ENCODE data around the gene STRADB.
A peak's percentile ranks its signal among the peaks of the same experiment; 100 is the strongest.
"Not testable (repeated sequence)": the region's sequence is repeated elsewhere in the genome, so short reads cannot be mapped to it uniquely, and the experiment has no call there.

STRADB gene

DNA sequence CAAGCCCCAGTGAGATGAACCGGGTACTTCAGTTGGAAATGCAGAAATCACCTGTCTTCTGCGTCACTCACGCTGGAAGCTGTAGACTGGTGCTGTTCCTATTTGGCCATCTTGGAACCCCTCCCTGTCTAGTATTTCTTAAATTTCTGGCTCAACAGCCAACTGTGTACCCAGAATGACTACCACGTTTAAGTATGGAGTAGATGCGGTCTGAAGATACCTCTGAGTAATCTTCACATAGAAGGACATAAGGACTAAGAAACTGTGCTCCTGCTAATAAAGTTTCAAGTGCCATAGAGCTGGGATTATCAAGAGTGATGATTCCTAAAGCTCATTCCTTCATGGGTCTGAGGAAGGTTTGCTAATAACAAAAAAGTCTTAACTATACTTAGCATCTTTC, 20.7 kb upstream of the STRADB start:
- no peak for DNase-seq (ENCODE audit: low spot score)

DNA sequence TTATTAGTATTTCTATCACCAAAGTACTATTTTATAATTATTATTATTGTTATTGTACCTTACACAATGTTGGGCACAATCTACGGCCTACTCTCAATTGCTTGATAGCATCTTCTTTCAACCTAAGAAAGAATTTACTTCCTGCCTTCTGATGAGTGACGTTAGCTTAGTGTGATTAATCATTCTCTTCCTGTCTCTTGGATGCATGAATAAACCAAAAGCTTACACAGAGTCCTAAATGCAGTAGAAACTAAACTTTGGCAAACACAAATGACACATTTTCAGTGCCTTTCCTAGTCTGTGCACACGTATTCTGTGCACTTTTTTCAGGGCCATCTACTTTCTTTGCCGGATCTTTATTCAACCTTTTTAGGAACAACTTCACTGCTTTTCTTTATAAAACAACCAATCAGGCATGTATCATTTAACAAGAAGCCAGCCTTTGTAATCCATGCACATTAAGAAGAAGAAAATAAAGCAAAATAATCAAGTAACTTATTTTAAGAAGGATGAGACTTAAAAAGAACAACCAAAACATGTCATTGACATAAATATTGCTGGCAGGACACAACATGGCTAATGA, 19.4 kb upstream of the STRADB start:
- DNase-seq (ENCODE audit: low spot score) = no peak

DNA sequence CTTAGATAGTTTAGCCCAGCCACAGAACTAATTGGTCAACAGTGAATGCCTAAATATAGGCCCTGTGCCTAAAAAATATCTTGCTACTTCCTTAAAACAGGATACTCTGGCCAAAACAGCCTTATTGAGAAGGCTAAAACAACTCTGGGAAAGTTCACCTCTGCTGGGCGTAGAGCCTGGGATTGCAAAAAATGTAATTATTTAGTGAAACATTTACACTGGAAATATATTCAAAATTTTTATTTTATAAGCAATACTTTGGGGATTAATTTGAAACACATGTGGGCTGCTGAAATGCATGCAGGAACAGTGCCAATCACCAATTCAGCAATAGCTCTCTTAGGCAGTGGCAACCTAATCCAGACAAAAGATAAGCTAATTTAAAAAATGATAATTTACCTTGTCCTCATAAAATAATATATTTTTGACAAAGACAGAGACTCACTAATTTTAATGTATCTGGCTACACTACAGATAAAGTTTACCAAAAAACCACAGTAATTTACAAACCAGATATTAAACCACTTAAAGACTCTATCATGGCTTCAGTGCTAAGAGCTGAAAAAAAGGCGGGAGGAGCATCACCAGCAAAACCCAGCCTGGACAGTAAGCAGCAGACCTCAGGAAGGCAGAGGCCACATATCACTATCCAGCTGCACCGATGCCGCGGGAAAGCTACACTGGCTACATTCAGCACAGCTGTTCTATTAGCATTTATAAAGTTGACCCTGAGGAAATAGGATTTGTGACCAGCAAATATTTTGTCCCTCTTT, 18.7 kb upstream of the STRADB start:
- DNase-seq (ENCODE audit: low spot score) = no peak

DNA sequence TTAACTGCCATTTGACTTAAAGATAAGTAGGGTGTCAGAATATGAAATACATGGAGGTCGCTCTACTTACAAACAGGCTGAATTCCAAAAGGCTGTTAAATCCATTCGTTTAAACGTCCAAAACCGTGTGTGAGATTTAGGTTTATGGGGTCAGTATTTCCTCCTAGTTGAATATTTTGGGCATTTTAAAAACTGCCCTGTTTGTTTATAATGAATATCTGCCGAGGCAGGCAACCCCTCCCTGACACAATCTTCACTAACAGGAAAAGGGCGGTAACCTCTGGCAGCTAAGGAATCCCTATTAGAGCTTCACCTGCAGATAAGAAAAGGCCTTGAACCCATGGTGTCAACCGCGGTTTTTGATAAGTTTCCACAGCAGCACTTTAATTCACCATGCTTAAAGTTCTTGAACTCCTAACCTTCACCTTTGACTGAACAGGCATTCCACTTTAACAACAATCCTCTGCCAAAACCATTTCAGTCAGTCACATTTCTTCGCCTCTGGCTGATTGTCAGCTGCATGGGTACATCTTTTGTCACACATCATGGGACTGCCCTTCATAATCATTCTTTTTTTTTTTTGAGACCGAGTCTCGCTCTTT, 18.0 kb upstream of the STRADB start:
- no peak for DNase-seq (ENCODE audit: low spot score)

DNA sequence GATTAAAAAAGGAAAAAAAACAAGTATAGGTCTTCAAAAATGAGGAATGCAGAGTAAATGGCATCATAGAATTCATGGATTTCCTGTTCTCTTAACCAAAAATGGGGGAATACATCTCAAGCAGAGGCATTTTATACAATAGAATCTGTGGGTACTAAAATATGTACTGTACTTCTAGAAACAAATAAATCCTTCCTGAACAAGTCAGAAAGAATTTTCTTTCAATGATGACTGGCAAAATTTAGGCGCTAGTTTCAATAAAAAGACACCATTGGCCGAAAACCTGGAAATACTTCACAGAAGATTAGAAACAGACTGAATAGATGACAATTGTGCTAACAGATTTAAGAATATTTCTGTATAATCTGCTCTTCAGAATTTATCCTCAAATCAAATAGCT, 15.4 kb upstream of the STRADB start:
- DNase-seq (ENCODE audit: low spot score) = no peak

DNA sequence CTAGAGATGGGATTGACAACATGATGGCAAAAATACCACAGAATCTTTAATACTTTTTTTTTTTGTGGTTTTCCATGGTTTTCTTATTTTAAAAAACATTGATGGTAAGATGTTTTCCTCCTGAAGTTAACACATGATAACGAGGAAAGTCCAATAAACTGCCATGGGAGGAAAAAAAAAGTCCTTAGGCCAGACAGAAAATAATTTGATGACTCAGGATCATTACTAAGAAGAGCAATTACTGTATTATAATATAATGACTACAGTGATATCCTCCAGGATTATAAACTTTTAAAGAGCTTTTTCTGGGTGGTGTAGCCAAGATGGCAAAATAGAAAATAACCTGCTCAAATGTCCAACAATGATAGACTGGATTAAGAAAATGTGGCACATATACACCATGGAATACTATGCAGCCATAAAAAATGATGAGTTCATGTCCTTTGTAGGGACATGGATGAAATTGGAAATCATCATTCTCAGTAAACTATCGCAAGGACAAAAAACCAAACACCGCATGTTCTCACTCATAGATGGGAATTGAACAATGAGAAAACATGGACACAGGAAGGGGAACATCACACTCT, 12.1 kb upstream of the STRADB start:
- not testable (repeated sequence) for DNase-seq (ENCODE audit: low spot score)

DNA sequence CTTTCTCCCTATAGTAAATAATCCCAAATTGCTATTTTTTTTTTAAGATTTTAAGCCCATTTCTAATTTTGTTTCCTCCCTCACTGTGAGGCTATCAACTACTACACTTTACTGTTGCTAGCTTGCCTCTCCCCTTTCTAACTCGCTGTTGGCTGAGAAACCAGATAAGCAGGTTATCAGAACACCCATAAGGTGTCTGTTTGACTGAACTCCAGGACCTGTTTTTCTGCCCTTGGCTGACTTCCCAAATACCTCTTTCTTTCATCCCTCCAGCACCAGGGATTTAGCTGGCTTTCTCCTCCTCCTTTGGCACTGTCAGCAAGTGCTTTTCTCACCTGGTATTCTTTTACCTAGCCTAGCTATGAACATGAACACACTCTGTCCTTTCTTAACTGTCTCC, 11.4 kb upstream of the STRADB start:
- DNase-seq (ENCODE audit: low spot score) = peak; percentile 75

DNA sequence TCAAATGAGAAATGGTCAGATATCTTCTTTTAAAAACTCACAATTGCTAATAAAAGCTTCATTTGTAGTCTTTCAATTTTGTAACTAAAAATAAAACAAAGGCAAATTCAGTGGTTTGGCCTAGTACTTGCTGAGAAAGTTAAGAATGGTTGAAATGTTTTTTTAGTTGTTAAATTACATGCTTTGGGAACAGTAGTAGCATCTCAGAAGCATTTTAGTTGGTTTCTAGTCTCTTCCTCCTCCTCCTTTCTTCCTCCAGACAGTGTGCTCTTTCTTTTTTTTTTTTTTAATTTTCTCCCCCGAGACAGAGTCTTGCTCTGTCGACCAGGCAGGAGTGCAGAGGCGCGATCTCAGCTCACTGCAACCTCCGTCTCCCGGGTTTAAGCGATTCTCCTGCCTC, 10.1 kb upstream of the STRADB start:
- DNase-seq (ENCODE audit: low spot score) = no peak

DNA sequence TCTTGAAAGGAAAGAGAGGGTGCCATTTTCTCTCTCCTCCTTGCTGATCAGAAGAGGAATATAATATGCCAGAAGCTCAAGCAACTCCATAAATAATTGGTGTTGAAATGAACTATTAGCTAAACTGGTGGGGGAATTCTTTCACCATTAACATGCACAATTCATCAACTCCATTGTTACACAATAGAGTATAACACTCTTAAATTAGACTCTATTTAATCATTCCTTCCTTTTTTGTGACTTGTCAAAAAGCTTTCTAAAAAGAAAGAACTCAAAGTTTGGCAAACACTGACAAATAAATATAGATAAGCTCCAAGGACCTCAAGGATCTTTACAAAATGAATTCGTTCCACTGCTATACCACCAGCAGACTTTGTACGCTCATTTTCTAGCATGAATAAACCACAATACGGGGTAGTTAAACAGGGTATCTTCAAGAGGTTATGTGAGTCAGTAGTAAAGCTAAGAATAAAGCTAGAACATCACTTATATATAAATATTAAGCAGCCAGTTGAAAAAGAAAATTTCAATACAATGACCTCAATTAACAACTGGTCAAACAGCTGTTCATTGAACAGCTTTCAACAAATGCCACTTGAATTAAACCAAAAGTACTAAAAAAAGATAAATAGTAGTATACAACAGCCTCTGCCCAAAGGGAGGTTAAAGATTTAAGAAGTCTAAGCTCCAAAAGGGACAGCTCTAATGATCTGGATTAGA, 6.6 kb upstream of the STRADB start:
- DNase-seq (ENCODE audit: low spot score) = no peak

DNA sequence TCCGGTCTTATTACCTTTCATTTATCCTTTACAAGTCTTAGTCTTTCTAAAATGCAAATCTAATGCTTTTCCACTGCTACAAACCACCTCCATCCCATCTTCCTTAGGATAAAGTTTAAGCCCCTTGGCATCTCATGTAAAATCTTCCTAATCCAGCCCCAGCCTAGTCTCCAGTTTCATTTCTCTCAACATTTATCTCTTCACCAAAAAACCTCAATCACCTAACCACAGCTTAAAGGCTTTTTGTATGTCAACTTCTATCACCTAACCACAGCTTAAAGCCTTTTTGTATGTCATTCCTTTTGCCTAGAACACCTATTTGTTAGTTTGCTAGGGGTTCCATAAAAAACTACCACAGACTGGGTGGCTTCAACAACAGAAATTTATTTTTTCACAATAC, 4.5 kb upstream of the STRADB start:
- no peak for DNase-seq (ENCODE audit: low spot score)

DNA sequence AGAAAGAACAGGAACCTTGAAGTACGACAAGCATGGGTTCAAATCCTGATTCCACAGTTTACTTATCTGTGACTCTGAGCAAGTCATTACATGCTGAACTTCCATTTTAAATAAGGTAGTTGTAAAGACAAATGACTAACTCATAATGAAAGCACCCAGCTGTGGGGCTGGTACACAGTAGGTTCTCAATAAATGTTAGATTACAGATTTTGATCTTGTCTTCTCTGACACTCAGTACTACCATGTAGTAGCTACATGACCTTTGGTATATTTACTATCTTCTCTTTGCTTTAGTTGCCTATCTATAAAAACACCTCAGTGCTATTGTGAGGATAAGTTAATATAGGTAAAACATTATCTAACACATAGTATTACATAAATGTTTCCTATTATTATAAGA, 3.5 kb upstream of the STRADB start:
- no peak for DNase-seq (ENCODE audit: low spot score)

DNA sequence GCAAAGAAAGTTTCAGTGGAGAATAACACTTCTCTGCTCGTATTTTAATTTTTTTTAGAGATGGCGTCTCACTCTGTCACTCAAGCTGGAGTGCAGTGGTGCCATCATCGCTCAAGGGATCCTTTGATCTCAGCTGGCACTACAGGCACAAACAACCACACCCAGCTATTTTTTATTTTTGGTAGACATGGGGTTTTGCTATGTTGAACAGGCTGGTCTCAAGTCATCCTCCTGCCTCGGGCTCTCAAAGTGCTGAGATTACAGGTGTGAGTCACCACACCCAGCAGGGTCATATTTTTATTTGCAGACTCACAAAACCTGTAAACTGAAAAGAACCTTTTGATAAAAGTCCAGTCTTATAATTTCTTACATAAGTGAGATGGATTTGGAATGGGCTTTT, 2.8 kb upstream of the STRADB start:
- peak; percentile 74 for DNase-seq (ENCODE audit: low spot score)

DNA sequence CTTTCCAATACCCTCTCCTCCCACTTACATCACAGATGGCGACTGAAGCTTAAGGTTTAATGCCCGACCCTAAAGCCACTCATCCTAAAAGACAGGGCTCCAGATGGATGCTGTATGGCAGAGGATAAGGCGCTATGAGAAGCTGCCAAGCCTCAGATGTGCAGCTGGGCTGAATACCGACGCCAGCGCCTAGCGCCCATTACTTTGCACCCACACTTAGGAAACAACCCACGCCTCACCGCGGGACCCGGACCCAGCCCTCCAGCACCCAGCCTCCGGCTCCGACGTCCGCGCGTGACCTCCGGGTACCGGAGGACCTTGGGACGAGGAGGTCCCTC, 617 bp upstream of the STRADB start:
- no peak for DNase-seq (ENCODE audit: low spot score)

DNA sequence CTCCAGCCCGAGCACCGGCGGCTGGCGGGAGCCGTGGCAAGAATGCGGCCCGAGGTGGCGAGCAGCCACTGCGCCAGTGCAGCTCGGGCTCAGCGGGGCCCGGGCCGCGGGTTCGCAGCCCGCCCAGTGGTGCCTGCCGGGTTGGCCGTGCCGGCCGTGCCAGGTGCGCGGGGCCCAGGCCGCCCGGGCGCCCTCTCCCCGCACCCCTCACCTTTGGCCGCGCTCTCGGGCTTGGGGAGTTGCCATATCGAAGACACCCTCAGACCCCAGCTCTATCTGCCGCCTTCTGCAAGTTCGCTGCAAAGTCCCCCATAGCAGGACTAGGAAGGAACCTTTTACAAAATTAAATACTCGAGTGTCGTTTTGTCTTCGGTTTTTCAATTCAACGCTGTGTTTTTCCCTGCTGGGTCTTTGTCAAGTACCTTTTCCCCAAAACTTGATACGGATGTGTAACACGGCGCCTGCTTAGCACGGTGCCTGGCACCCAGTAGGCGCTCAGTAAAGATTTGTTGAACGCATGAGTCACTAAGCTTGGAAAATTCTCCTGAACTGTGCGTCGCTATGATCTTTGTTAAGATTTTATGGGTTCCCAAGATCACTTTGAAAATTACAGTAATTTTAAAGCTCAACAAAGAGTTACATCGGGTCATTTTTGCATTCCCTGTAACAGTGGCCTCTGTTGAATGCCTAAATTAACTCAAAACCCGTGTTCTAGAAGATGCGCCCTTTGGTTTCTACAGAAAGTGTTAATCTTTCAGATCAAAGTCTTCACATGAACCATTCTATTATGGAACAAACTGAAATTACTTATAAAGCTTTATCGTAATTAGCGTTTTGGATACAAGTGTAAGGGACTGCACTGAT, 750 bp downstream of the STRADB start:
- peak; percentile 21 for DNase-seq (ENCODE audit: low spot score)

DNA sequence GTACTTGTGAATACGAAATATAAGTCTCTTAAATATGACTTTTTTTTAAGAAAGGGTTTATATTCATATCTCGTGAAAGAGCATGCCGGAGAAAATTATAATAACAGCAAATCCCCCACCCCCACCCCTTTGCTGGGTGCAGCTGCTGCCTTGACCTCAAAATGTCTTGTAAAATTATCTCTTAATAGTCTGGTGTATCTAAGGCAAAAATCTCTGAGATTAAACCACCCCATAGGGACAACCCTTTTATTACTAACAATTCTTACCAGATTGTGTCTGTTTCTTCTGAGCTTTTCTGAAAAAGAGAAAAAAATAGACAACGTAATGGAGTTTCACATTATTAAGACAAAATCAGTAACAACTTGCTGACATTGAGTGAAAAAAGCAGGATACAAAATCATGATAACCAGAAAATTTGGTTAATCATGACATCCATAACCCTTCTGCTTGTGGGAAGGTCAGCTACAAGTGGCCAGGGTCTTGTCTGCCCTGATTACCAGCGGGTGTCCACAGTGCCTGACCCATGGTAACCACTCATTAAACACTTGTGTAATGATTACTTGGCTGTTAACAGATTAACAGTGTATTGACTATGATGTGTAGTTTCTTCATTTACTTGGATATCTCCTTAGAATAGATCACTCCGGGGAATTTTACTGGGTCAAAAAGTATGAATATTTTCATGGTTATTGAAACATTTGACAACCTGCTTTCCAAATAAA, 1.5 kb downstream of the STRADB start:
- DNase-seq (ENCODE audit: low spot score) = no peak

DNA sequence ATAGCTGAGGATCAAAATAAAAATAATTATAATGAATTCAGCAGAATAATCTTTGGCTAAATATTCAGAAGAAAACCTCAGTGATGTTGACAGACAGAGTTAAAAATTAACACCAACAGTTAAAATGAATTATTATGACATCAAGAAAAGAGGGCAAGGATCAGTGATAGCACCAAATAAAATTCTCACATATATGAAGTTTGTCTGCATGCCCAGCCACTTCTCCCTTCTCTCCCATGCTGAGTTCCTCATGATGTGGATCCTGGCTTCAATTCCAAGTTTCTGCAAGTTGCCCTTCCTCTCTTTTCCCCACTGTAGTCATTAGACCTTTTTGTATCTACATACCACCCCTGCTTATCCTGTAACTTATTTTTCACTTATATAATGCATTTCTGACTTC, 6.8 kb downstream of the STRADB start:
- no peak for DNase-seq (ENCODE audit: low spot score)

DNA sequence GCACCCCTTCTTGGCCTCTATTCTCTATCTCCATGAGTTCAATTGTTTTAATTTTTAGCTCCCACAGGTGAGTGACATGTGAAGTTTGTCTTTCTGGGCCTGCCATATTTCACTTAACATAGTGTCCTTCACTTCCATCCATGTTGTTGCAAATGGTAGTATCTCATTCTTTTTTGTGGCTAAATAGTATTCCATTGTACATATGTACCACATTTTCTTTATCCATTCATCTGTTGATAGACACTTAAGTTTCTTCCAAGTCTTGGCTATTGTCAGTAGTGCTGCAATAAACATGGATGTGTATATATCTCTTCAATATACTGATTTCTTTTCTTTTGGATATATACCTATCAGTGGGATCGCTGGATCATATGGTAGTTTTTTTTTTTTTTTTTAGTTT, 9.0 kb downstream of the STRADB start:
- DNase-seq (ENCODE audit: low spot score) = no peak

DNA sequence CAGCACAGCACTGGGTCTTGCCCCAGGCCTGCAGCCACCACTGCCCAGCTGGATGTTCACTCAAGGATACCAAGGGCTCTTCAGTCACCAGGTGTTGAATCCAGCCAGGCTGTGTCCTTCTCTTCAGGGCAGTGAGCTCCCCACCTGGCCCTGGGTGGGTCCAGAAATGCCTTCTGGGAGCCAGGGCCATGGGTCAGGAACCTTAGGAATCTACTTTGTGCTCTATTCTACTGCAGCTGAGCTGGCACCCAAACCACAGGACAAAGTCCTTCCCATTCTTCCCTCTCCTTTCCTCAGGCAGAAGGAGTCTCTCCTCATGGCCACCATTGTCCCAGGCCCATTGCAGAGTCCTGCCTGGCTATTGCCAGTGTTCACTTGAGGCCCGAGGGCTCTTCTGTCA, 13.0 kb downstream of the STRADB start:
- DNase-seq (ENCODE audit: low spot score) = no peak

DNA sequence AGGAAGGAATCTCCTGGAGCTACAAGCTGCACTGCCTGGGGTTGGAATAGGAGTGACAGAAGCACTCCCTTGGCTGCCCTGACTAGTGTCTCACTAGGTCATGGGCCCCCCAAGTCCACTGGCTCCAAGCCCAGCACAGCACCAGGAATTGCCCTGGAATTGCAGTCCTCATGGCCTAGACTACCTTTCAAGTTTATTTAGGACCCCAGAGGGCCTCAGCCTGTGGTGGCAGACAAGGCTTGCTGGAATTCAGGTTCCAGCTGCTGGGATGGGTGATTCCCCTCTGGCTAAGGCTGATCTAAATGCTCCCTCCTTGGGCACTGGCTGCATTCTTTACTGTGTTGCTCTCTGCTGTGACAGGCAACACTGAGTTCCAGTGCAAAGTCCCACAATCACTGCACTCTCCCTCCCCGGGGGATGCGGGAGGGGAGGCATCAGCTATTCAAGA, 14.0 kb downstream of the STRADB start:
- DNase-seq (ENCODE audit: low spot score) = no peak

DNA sequence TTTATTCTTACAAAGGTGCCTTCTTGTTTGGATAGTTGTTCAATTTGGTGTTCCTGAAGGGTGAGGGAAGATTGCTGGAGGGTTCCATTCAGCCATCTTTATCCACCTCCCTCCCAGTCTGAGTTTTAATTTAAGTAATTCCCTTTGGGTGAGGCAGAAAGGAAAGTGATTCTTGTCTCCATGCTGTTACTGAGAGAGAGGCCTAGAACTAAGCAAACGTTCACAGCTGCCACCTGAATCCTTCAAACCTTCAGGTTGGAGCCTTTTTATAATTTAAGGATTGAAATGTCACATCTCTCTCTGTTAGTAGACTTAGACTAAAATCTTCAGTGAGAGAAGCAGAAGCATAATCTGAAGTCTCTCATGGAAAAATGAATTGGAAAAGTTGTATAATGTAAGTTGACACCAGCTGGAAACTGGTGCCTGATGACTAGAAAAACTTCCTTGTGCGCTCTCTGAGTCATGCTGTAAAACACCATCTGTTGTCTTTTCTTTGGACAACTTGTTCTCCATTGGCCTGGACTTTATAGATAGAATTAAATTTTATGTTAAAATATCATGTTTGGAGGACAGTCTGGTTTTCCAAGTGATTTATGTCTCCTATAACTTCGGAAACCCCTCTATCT, 14.6 kb downstream of the STRADB start:
- DNase-seq (ENCODE audit: low spot score) = no peak

DNA sequence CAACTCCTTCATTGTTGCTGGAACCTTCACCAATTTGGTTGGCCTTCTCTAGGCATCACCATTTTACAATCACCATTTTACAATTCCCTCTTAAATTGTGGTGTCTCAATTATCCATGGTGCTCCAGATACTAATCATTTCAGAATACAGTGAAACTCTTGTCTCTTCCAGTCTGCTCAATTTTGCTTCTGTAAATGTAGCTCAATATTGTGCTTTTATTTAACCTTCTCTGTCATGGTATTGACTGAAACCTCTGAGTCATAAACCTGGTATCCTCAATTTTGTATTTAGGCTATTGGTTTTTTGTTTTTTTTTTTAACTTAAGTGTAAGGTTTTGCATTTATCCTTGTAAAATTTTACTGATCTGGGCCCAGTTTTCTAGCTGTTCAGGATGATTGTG, 16.1 kb downstream of the STRADB start:
- DNase-seq (ENCODE audit: low spot score) = no peak
